GM19468 (cell line): Measurements from ENCODE around the gene FAM221B.

ENCODE experiments used
- ATAC-seq: cut with Tn5 transposase; IDR thresholded peaks from one replicate; pipeline ENCODE4 v1.9.1; 2021; ENCODE audit warnings: mild to moderate bottlenecking, moderate library complexity, moderate number of reproducible peaks; ENCODE audit not compliant: unreplicated experiment; ENCODE audit errors: extremely low read depth

FAM221B gene

DNA sequence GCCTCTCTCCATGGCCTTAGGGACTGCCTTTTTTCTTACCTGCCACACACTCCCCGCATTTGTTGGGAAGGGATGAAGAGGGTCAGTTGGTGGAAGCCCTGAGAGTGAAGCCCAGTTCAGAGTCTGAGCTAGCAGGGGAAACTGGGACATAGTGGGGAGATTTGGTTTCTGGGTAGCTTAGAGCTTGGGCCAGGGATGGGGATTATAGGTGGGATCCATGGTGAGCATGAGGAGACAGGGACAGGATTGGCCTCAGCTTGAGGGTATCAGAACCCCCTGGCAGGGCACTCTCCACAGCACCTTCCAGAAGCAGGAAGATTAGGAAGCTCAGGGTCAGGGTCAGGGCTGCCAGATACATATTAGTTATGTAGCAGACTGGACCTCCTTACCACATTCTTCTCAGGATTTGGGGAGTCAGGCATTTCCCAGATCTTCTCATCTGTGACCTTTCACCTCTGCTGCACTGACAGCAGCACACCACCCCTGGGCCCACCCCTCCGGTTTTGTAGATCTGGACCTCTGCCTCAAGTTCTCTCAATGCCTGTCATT lies 23.8 kb upstream of the FAM221B start:
- no peak for ATAC-seq

DNA sequence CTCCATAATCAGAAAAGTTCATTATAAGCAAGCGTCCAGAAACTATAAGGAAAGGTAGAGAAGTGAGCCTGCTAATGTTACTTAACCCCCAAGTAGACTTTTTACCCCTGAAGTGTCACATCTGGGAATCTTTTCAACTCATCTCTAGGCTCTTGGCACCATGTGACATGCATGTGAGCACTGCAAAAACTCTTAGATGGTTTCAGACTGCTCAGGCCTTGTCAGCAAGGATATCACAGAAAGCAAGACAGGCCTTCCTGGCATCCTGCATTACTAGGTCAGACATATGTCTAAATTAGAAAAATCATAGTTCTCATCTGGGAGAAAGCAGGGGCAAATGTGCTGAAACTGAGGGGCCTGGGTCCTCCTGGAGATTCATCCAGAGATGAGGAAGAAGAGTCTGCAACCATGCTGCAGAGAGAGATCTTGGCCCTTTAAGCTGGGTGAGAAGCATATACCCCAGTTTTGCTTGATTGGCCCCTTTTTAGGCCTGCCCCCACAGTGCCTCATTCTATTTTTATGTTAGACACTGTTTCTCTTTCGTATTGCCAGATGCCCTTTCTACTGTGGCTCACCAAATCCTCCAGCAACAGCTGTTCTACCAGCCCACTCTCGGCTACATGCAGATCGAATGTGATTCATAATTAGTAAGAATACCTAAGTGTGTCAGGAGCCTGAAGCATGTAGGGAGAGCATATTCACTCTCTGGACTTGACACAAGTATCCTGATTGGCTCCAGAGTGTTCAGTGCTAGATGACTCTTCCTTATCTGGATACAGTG lies 19.4 kb upstream of the FAM221B start:
- peak; percentile 85 for ATAC-seq

- ATAC-seq = no peak
Observed at GRCh38 chr9:35845824-35846771, 17.6 kb upstream of the FAM221B start.

GRCh38 chr9:35844628-35845270 lies 16.2 kb upstream of the FAM221B start:
- no peak for ATAC-seq

GRCh38 chr9:35842795-35843194 lies 14.3 kb upstream of the FAM221B start:
- ATAC-seq = peak; percentile 24

DNA sequence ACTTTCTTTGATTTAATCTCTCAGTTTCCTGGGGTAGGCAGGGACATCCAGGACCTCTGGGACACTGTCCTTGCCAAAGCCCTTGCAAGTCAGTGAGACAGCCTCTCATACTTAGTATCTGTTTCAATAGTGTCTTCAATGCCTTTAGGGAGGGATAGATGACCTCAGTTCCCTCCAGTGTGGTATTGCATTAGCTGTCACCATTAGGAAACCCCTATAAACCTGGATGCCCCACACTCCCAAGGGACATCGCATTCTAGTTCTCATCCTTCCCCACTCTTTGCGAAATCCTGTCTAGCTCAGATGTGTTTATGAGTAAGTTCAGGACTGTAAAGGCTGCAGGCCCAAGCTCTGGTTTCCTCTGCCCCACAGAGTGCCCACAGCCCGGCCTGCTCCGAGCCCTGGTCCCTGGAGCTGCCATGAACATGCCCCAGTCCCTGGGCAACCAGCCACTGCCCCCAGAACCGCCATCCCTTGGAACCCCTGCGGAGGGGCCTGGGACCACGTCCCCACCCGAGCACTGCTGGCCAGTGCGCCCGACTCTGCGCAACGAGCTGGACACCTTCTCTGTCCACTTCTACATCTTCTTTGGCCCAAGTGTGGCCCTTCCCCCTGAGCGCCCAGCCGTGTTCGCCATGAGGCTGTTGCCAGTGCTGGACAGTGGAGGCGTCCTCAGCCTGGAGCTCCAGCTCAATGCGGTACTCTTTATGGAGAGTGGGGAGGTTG lies 13.7 kb upstream of the FAM221B start:
- no peak for ATAC-seq

- no peak for ATAC-seq
Observed at GRCh38 chr9:35841645-35841900, 13.0 kb upstream of the FAM221B start.

GRCh38 chr9:35840881-35841644 lies 12.5 kb upstream of the FAM221B start:
- ATAC-seq = no peak

GRCh38 chr9:35839926-35840325 lies 11.4 kb upstream of the FAM221B start:
- no peak for ATAC-seq

DNA sequence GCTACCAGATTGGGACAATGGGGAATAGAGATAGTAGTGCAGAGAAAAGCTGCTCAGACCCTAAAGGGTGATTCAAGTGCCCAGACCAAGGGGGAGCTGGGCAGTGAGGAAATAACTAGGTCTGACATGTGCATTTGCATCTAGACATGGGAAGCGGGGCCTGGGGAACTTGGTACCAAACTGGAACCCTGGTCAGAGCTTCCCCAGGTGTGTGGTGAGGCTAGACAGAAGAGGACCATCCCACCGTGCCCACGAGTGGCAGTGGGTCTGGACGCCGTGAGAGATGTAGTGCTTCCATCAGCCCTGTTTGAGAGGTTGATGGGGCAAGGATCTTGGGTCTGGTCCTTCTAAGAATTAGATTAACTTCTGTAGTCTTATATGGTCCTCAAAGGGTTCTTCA lies 8.1 kb upstream of the FAM221B start:
- ATAC-seq = no peak

DNA sequence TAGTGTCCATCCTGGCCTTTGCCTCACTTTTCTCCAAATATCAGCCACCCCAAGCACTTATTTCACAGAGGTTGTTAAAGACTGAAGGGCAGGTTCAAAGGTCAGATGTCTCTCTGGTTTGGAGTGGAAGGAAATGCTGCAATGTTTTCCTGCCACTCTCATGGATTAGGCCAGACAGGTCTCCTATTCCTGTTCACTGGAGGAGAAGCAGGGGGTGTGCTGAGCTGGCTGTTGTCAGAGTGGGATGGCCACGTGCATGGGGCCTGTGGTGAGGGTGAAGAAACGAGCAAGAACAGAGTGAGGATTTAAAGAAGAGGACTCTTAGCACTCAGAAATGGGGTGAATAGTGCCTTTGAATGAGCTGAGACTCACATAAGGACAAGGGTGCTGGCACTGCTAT lies 7.2 kb upstream of the FAM221B start:
- no peak for ATAC-seq

- ATAC-seq = no peak
Observed at GRCh38 chr9:35835216-35835632, 6.7 kb upstream of the FAM221B start.

DNA sequence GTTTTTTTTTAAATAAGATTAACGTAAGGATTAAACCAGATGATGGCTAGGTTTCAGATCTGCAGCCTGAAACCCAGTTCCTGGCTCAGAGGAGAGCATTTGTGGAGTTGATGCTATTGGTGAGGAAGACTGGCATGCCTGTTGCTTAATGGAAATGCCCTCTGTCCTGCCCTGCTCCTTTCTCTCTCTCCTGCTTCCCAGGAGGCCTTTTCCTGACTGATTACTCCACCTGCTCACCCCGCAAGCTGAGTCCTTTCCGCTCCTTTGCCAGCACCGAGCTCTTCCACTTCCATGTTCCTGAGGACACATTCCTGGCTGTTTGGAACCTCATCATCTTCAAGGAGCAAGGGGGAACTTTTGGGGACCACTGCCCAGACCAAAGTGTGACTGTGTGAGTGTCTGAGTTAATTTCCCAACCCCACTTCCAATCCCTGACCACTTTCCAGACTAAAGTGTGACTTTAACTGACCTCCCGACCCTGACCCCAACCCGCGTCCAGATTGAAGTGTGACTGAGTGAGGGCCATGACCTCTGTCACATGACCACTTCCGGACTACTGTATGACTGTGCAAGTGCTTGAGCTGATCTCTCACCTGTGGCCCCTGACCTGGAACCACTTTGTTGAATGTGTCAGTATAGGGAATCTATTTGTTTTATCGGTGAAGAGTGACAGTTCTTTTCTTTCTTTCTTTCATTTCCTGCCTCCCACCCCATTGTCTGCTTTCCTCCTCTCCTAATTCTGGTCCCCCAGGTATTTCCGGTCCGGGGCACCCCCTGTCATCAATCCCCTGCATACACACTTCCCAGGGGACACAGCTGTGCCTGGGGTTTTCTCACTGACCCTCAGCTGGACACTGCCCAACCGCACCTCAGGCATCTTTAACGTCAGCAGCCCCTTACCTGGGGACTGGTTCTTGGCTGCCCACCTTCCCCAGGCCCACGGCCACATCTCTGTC lies 6.0 kb upstream of the FAM221B start:
- no peak for ATAC-seq

DNA sequence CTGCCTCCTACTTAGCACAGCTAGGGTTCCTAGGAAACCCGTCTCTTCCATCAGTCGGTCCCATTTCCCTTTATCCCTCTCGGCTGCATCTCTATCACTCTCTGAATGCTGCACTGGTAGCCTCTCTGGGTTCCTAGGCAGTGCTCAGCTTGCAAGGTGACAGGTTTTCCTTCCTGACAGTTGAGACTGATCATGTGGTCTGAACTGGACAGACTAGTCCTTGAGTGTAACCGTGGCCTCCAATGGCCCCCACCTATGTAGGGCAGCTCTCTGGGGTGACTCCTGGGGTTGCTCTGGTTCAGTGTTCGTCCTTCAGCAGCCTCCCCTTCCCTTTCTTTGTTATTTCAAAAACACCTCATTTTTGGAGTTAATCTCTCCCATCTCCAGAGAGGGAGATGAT lies 4.3 kb upstream of the FAM221B start:
- no peak for ATAC-seq

- ATAC-seq = no peak
Observed at GRCh38 chr9:35831040-35831439, 2.5 kb upstream of the FAM221B start.

DNA sequence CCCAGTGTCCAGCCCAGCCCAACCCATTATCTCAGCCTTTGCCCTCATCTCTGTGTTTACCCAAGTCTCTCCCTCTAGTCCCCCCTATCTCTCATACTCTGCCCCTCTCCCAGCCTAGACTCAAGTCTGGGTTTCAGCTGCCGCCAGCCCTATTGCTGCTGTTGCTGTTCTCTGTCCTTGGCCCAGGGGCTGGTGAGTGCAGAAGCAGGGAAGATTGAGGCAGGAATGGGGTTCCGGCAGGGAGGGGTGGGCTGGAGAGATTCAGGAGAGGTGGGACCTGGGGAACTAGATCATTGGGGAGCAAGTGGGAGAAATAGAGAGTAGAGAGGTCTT lies 1.2 kb upstream of the FAM221B start:
- no peak for ATAC-seq

DNA sequence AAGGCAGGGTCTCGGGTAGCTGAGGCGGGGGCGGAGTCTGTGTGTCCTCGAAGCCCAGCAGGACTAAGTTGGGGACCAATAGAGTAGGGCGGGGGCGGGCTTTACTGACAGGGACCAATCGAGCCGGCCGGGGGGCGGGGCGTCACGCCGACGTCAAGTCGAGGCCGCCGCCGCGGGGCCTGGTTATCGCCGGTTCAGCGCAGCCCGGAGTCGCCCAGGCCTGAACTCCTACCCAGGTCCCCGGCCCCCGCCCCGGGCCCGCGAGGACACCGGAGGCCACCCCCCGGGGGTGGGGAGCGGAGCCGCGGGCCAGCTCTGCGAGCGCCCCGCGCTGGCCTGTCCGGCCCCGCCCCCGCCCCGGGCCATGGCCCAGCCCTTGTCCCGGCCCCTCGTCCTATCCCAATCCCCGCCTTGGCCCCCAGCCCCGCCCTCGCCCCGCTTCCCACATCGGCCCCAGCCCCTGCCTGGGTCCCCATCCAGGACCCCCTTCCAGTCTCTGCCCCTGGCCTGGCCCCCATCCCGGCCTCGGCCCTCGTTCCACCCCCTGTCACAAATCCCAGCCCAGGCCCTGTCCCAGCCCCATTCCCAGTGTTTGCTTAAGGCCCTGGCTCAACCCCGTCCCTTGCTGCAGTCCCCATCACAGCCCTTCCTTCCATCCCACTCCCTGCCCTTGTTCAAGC lies 692 bp upstream of the FAM221B start, which contains the start of gene TMEM8B:
TSS of gene TMEM8B (plus strand) at position 145 of the 680 bp plus-strand sequence. CDS start at position 365, 220 bp downstream.
- ATAC-seq = peak; percentile 13

- no peak for ATAC-seq
Observed at GRCh38 chr9:35827486-35827885, 1.0 kb downstream of the FAM221B start.
